OCI-LY1 (cell line): Measurements from ENCODE around the gene MRPL22.
"Not testable (repeated sequence)": the region's sequence is repeated elsewhere in the genome, so short reads cannot be mapped to it uniquely, and the experiment has no call there.

Experiments
- H2AFZ ChIP-seq: fragments of 200-600 bp; sonication (generic), shearing (Covaris generic); 2 replicates; pipeline ENCODE4 v1.6.0; 2014; ENCODE audit warnings: antibody characterized with exemption, mild to moderate bottlenecking, low read length
- H3F3A ChIP-seq: fragments of 200-600 bp; sonication (generic), shearing (Covaris generic); 2 replicates; pipeline ENCODE4 v1.6.0; 2014; ENCODE audit warnings: mild to moderate bottlenecking, antibody characterized with exemption, low read length, moderate library complexity; ENCODE audit not compliant: insufficient read depth
- H3K27ac ChIP-seq: fragments of 200-600 bp; sonication (generic); 2 replicates; pipeline ENCODE4 v1.5.1; 2014; ENCODE audit warnings: low read length, mixed run types, mild to moderate bottlenecking, low read depth; ENCODE audit not compliant: poor library complexity, severe bottlenecking
- H3K27me3 ChIP-seq: fragments of 200-600 bp; sonication (generic); 2 replicates; pipeline ENCODE4 v1.6.0; 2014; ENCODE audit warnings: antibody characterized with exemption, mild to moderate bottlenecking, low read length, moderate library complexity; ENCODE audit not compliant: insufficient read depth
- H3K36me3 ChIP-seq: fragments of 200-600 bp; sonication (generic); 2 replicates; pipeline ENCODE4 v1.6.1; 2014; ENCODE audit warnings: mild to moderate bottlenecking, antibody characterized with exemption, low read length, moderate library complexity, mixed read lengths; ENCODE audit not compliant: insufficient read depth
- H3K4me1 ChIP-seq: fragments of 200-600 bp; sonication (generic); 2 replicates; pipeline ENCODE4 v1.5.1; 2014; ENCODE audit warnings: mild to moderate bottlenecking, low read length, moderate library complexity; ENCODE audit not compliant: insufficient read depth, severe bottlenecking
- H3K4me2 ChIP-seq: fragments of 200-600 bp; sonication (generic), shearing (Covaris generic); 2 replicates; pipeline ENCODE4 v1.6.1; 2014; ENCODE audit warnings: low read length
- H3K4me3 ChIP-seq: fragments of 200-600 bp; sonication (generic); 2 replicates; pipeline ENCODE4 v1.5.1; 2014; ENCODE audit warnings: low read length, low read depth, mild to moderate bottlenecking, mixed read lengths; ENCODE audit not compliant: poor library complexity, severe bottlenecking
- H3K79me2 ChIP-seq: fragments of 200-600 bp; shearing (Covaris generic); 2 replicates; pipeline ENCODE4 v1.6.1; 2016; ENCODE audit warnings: mixed run types, low read length, mixed read lengths; ENCODE audit not compliant: insufficient read depth
- H3K9ac ChIP-seq: fragments of 200-600 bp; sonication (generic), shearing (Covaris generic); 2 replicates; pipeline ENCODE4 v1.6.1; 2014; ENCODE audit warnings: mild to moderate bottlenecking, low read length, mixed read lengths
- H3K9me2 ChIP-seq: fragments of 200-600 bp; sonication (generic), shearing (Covaris generic); 2 replicates; pipeline ENCODE4 v1.6.1; 2014; ENCODE audit warnings: low read depth, mild to moderate bottlenecking, low read length, mixed read lengths
- H3K9me3 ChIP-seq: fragments of 200-600 bp; shearing (Covaris generic); 2 replicates; pipeline ENCODE4 v1.6.1; 2014; ENCODE audit warnings: low read length, mixed read lengths
- H4K20me1 ChIP-seq: fragments of 200-600 bp; sonication (generic), shearing (Covaris generic); 2 replicates; pipeline ENCODE4 v1.6.0; 2016; ENCODE audit warnings: mild to moderate bottlenecking, low read length; ENCODE audit not compliant: insufficient read depth
- EZH2 ChIP-seq: fragments of 200-600 bp; sonication (generic), shearing (Covaris generic); IDR thresholded peaks from 2 replicates; pipeline ENCODE4 v1.8.0; 2017; ENCODE audit warnings: borderline replicate concordance, mixed run types, mild to moderate bottlenecking, antibody characterized with exemption, low read length, moderate library complexity, mixed read lengths
- TF ChIP-seq, protein P1 (sequence below): fragments of 200-600 bp; sonication (generic), shearing (Covaris generic); IDR thresholded peaks from 2 replicates; pipeline ENCODE4 v1.5.1; 2017; ENCODE audit warnings: mild to moderate bottlenecking, antibody characterized with exemption, low read length, moderate library complexity, mixed read lengths

The MRPL22 gene

DNA sequence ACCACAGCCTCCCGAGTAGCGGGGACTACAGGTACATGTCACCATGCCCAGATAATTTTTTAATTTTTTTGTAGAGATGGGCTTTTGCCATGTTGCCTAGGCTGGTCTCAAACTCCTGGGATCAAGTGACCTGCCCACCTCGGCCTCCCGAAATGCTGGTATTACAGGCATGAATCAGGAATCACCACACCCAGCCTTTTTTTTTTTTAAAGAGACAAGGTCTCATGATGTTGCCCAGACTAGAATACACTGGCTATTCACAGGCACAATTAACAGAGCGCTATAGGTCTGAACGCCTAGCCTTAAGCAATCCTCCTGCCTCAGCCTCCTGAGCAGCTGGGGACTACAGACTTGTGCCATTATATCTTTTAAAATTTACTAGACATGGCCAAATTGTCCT is 39.0 kb upstream of the MRPL22 start:
- Histone ChIP-seq H3K36me3 (peaks cover 92% of the 10 kb centered on the region), H2AFZ (no peak overlapping the region), H3K4me3 (no peak overlapping the region), H4K20me1 (no peaks in the 10 kb centered on the region), H3K9ac (no peak overlapping the region), H3K27me3 (no peaks in the 10 kb centered on the region), H3K4me2 (no peak overlapping the region), H3K79me2 (no peaks in the 10 kb centered on the region), H3F3A (no peaks in the 10 kb centered on the region), H3K9me3 (no peaks in the 10 kb centered on the region), H3K27ac (no peak overlapping the region), H3K4me1 (no peaks in the 10 kb centered on the region), H3K9me2 (no peaks in the 10 kb centered on the region)
- TF ChIP-seq, protein P1, sequence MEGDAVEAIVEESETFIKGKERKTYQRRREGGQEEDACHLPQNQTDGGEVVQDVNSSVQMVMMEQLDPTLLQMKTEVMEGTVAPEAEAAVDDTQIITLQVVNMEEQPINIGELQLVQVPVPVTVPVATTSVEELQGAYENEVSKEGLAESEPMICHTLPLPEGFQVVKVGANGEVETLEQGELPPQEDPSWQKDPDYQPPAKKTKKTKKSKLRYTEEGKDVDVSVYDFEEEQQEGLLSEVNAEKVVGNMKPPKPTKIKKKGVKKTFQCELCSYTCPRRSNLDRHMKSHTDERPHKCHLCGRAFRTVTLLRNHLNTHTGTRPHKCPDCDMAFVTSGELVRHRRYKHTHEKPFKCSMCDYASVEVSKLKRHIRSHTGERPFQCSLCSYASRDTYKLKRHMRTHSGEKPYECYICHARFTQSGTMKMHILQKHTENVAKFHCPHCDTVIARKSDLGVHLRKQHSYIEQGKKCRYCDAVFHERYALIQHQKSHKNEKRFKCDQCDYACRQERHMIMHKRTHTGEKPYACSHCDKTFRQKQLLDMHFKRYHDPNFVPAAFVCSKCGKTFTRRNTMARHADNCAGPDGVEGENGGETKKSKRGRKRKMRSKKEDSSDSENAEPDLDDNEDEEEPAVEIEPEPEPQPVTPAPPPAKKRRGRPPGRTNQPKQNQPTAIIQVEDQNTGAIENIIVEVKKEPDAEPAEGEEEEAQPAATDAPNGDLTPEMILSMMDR: no peak
- TF ChIP-seq EZH2: no peak

DNA sequence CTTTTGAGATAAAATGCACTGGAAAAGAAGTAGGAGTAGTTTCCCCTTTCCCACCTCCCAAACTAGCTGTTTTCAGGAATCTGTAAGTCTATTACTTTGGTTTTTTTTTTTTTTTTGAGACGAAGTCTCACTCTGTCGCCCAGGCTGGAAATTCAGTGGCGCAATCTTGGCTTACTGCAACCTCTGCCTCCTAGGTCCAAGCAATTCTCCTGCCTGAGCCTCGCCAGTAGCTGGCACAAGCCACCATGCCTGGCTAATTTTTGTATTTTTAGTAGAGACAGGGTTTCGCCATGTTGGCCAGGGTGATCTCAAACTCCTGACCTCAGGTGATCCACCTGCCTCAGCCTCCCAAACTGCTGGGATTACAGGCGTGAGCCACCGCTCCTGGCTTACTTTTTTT is 35.3 kb upstream of the MRPL22 start:
- H3K36me3 ChIP-seq: peaks cover 79% of the 10 kb centered on the region
- H3K27ac ChIP-seq, H3K4me3 ChIP-seq, H3K4me2 ChIP-seq, H4K20me1 ChIP-seq, H3K4me1 ChIP-seq, H3K79me2 ChIP-seq, H3K9me3 ChIP-seq, H3K9me2 ChIP-seq, H3K9ac ChIP-seq, H3K27me3 ChIP-seq, H2AFZ ChIP-seq, H3F3A ChIP-seq: not testable (repeated sequence)

DNA sequence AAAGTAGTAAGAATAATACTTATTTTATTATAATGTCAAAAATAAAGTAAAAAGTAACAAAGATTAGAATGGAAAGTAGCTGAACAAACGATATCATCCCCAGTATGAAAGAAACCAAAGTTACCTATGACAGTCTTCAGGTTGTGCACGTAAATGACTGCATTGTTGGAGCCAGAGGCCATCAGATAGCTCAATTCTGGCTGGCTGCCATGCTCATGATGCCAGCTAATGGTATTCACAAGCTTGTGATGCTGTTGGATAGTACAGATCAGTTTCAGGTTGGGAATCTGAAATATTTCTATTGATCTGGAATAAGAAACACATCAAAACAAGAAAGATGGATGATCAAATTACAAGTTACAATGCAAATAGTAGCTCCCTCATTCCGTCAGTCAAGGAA is 24.0 kb upstream of the MRPL22 start:
- Histone ChIP-seq H3K79me2 (no peaks in the 10 kb centered on the region), H3K27ac (no peak overlapping the region), H4K20me1 (no peaks in the 10 kb centered on the region), H3K9ac (no peak overlapping the region), H3K4me2 (no peak overlapping the region), H3K27me3 (no peaks in the 10 kb centered on the region), H3F3A (no peaks in the 10 kb centered on the region), H3K9me3 (no peaks in the 10 kb centered on the region), H3K9me2 (no peaks in the 10 kb centered on the region), H3K36me3 (peaks cover 82% of the 10 kb centered on the region), H2AFZ (no peak overlapping the region), H3K4me3 (no peak overlapping the region), H3K4me1 (no peaks in the 10 kb centered on the region)
- TF ChIP-seq, protein P1: no peak
- TF ChIP-seq EZH2: no peak

DNA sequence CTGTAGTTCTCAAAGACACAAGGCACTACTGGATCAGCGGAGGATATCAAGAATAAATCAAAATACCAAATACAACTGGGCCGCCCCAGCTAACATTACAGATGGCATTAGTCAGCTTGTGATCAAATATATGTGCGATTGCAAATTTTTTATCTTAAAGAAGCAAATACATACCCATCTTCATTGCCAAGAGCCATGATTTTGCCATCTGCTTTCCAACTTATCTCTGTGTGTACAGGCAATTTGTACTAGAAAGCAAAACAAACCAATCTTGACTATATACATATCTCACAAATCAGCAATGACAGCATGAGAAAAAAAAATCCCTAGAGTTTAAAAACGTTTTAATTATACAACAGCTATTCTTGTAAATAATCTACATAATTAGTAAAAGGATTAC is 23.1 kb upstream of the MRPL22 start:
- no peaks in the 10 kb centered on the region for H3K9me2 ChIP-seq
- no peak overlapping the region for H2AFZ ChIP-seq
- H3K27ac ChIP-seq: no peak overlapping the region
- H3K4me1 ChIP-seq: no peaks in the 10 kb centered on the region
- no peaks in the 10 kb centered on the region for H3K27me3 ChIP-seq
- H3K9me3 ChIP-seq: no peaks in the 10 kb centered on the region
- H3K36me3 ChIP-seq: peaks cover 74% of the 10 kb centered on the region
- no peak overlapping the region for H3K4me3 ChIP-seq
- H3F3A ChIP-seq: no peaks in the 10 kb centered on the region
- H3K79me2 ChIP-seq: no peaks in the 10 kb centered on the region
- no peaks in the 10 kb centered on the region for H4K20me1 ChIP-seq
- H3K9ac ChIP-seq: no peak overlapping the region
- TF ChIP-seq, protein P1: no peak
- no peak overlapping the region for H3K4me2 ChIP-seq
